CD14-positive monocyte (primary cell): Measurements from ENCODE around the gene COPB2. TPM values are rescaled to one million over a fixed set of nuclear protein-coding genes. Genes with fewer than 3 reads are reported as not detected.
A peak's percentile ranks its signal among the peaks of the same experiment; 100 is the strongest.

Experiments
- DNase-seq, 3 donors: peaks; one replicate each; pipeline ENCODE4 v3.0.0-alpha.2; 2011 to 2022
- H2AFZ ChIP-seq: 2 replicates; pipeline ENCODE4 v1.6.0; 2012; ENCODE audit warnings: mild to moderate bottlenecking, low read depth, low read length, inconsistent platforms; ENCODE audit not compliant: insufficient read depth, poor library complexity, severe bottlenecking
- H3K27ac ChIP-seq, 2 donors: 1 replicate in 1 of 2; 2 replicates in 1 of 2; pipeline ENCODE4 v1.5.1; 2012 to 2013; ENCODE audit warnings: low read length in 2 of 2, control low read depth in 1 of 2, inconsistent platforms in 1 of 2, low read depth in 1 of 2, mild to moderate bottlenecking in 1 of 2
- H3K27me3 ChIP-seq, 2 donors: one replicate each; pipeline versions ENCODE4 v1.6.0 to v1.6.1; 2011 to 2013; ENCODE audit warnings: low read length in 2 of 2; ENCODE audit not compliant: control insufficient read depth in 2 of 2, insufficient read depth in 2 of 2
- H3K36me3 ChIP-seq, 2 donors: replicated peaks in 1 of 2; 1 replicate in 1 of 2; 2 replicates in 1 of 2; pipeline versions ENCODE4 v1.5.1 to v1.6.1; 2012 to 2013; ENCODE audit warnings: low read length in 2 of 2, control low read depth in 1 of 2, inconsistent platforms in 1 of 2, mild to moderate bottlenecking in 1 of 2; ENCODE audit not compliant: insufficient read depth in 2 of 2, control insufficient read depth in 1 of 2
- H3K4me1 ChIP-seq, 2 donors: 1 replicate in 1 of 2; 2 replicates in 1 of 2; pipeline versions ENCODE4 v1.5.1 to v1.6.1; 2012 to 2013; ENCODE audit warnings: low read length in 2 of 2, control low read depth in 1 of 2, inconsistent platforms in 1 of 2, mild to moderate bottlenecking in 1 of 2, moderate library complexity in 1 of 2; ENCODE audit not compliant: insufficient read depth in 2 of 2, control insufficient read depth in 1 of 2
- H3K4me2 ChIP-seq: replicated peaks from 2 replicates; pipeline ENCODE3; 2012; ENCODE audit warnings: low read length, moderate library complexity, mild to moderate bottlenecking; ENCODE audit not compliant: poor library complexity, severe bottlenecking; ENCODE audit errors: extremely low read depth
- H3K4me3 ChIP-seq, 3 experiments: fragments of 200-600 bp in 1 of 3; sonication (generic) in 1 of 3; replicated peaks in 1 of 3; 1 replicate in 2 of 3; 2 replicates in 1 of 3; pipeline ENCODE4 v1.5.1; 2011 to 2013; ENCODE audit warnings: low read length in 3 of 3, mild to moderate bottlenecking in 3 of 3, control low read depth in 2 of 3, low read depth in 2 of 3, inconsistent platforms in 1 of 3, moderate library complexity in 1 of 3
- H3K79me2 ChIP-seq: 2 replicates; pipeline ENCODE4 v1.6.0; 2012; ENCODE audit warnings: mild to moderate bottlenecking, control low read depth, inconsistent platforms, low read length, moderate library complexity; ENCODE audit not compliant: insufficient read depth
- H3K9ac ChIP-seq: 2 replicates; pipeline ENCODE4 v1.6.0; 2017; ENCODE audit warnings: low read length, mild to moderate bottlenecking; ENCODE audit not compliant: insufficient read depth, poor library complexity, severe bottlenecking
- H3K9me3 ChIP-seq, 2 donors: replicated peaks in 1 of 2; 1 replicate in 1 of 2; 2 replicates in 1 of 2; pipeline versions ENCODE4 v1.5.1 to v1.6.1; 2012 to 2013; ENCODE audit warnings: low read length in 2 of 2, control low read depth in 1 of 2; ENCODE audit not compliant: control insufficient read depth in 1 of 2, insufficient read depth in 1 of 2
- H4K20me1 ChIP-seq: 2 replicates; pipeline ENCODE4 v1.6.0; 2012; ENCODE audit warnings: mild to moderate bottlenecking, low read length, control low read depth, moderate library complexity; ENCODE audit not compliant: insufficient read depth
- H3K27ac Mint-ChIP-seq, 7 donors: one replicate each; pipeline ENCODE4 v1.8.0; 2020; ENCODE audit warnings: mild to moderate bottlenecking in 7 of 7, mixed read lengths in 7 of 7, moderate library complexity in 6 of 7, inconsistent platforms in 2 of 7
- H3K27me3 Mint-ChIP-seq, 3 donors: one replicate each; pipeline ENCODE4 v1.8.0; 2021 to 2022; ENCODE audit warnings: low read depth in 3 of 3, mild to moderate bottlenecking in 3 of 3, mixed read lengths in 3 of 3, moderate library complexity in 3 of 3, inconsistent platforms in 1 of 3
- H3K36me3 Mint-ChIP-seq, 2 donors: one replicate each; pipeline ENCODE4 v1.8.0; 2020; ENCODE audit warnings: mixed read lengths in 2 of 2, inconsistent platforms in 1 of 2, mild to moderate bottlenecking in 1 of 2
- H3K4me1 Mint-ChIP-seq: one replicate; pipeline ENCODE4 v1.8.0; 2020; ENCODE audit warnings: mild to moderate bottlenecking, mixed read lengths
- H3K4me3 Mint-ChIP-seq, 2 donors: one replicate each; pipeline ENCODE4 v1.8.0; 2020; ENCODE audit warnings: mild to moderate bottlenecking in 2 of 2, mixed read lengths in 2 of 2, moderate library complexity in 1 of 2
- H3K9me3 Mint-ChIP-seq, 7 donors: one replicate each; pipeline ENCODE4 v1.8.0; 2020 to 2022; ENCODE audit warnings: mixed read lengths in 7 of 7, mild to moderate bottlenecking in 6 of 7, moderate library complexity in 6 of 7, inconsistent platforms in 2 of 7
- CTCF ChIP-seq: fragments of 200-600 bp; IDR thresholded peaks from one replicate; pipeline ENCODE4 v1.8.0; 2022; ENCODE audit warnings: antibody characterized with exemption, mild to moderate bottlenecking
- WGBS: methylation state at CpG from one replicate; pipeline ENCODE4 v1.1.5; 2013; ENCODE audit warnings: missing lambda C conversion rate; ENCODE audit not compliant: insufficient coverage; 5-methylcytosine and 5-hydroxymethylcytosine counted together
- intact Hi-C, 2 donors: fragments of 100-400 bp; cut with micrococcal nuclease; formaldehyde crosslinking; loops; one replicate each; pipeline versions ENCODE4 v1.15.0 to v1.15.1; 2023
- polyA plus RNA-seq, 3 donors: library from polyadenylated mRNA; depleted of rRNA in 1 of 3; unstranded in 2 of 3; stranded (reverse) in 1 of 3; fragments of 300-500 nt in 2 of 3; fragments of >200 nt in 1 of 3; fragmentation: Illumina TruSeq in 2 of 3; gene quantifications; 1 replicate in 2 of 3; 2 replicates in 1 of 3; pipeline ENCODE4 v1.2.3, GENCODE V29; 2012 to 2021
- small RNA-seq: library from RNA; depleted of rRNA; stranded (forward); fragments of <200 nt; gene quantifications from one replicate; pipeline ENCODE3, GENCODE V24; 2012; ENCODE audit warnings: low read depth; ENCODE audit not compliant: insufficient read length

Gene COPB2
- polyA plus RNA-seq, 3 donors = 22.6 to 95.6 (median 76.9) TPM

- TF ChIP-seq CTCF = no peak
- Histone ChIP-seq H3K4me3 (no peak overlapping the region), H4K20me1 (no peaks in the 10 kb centered on the region), H3K4me1 (no peaks in the 10 kb centered on the region), H3K36me3 (no peaks in the 10 kb centered on the region), H3K79me2 (no peaks in the 10 kb centered on the region), H3K27me3 (no peaks in the 10 kb centered on the region), H3K4me2 (no peak overlapping the region), H3K9ac (no peak overlapping the region), H3K27ac (no peak overlapping the region), H2AFZ (no peak overlapping the region), H3K9me3 (no peaks in the 10 kb centered on the region)
- no peak for DNase-seq
- Mint-ChIP-seq H3K4me3 (no peak overlapping the region), H3K27me3 (peaks cover 0 to 8% (median 4%) of the 10 kb centered on the region in 3 donors), H3K27ac (peak overlapping the region in 1 of 7 donors; percentile 73), H3K4me1 (no peaks in the 10 kb centered on the region), H3K9me3 (peaks cover 0 to 1% (median 0%) of the 10 kb centered on the region in 7 donors), H3K36me3 (no peaks in the 10 kb centered on the region)
- intact Hi-C loops = no loop called here
- WGBS = no CpG with 5 or more reads among the region's 4 CpGs
Measured at GRCh38 chr3:139308560-139308959, 80.9 kb downstream of the COPB2 start.

GRCh38 chr3:139307601-139308555 lies 81.6 kb downstream of the COPB2 start:
- Mint-ChIP-seq H3K27me3 (peaks cover 0 to 5% (median 4%) of the 10 kb centered on the region in 3 donors), H3K36me3 (no peaks in the 10 kb centered on the region), H3K9me3 (peaks cover 0 to 1% (median 0%) of the 10 kb centered on the region in 7 donors), H3K4me3 (no peak overlapping the region), H3K4me1 (no peaks in the 10 kb centered on the region), H3K27ac (no peak overlapping the region)
- no peaks in the 10 kb centered on the region for H3K36me3 ChIP-seq
- H3K9ac ChIP-seq = no peak overlapping the region
- WGBS = 97% methylated on average over 5 of the region's 6 CpGs
- no peaks in the 10 kb centered on the region for H3K9me3 ChIP-seq
- no peak overlapping the region for H3K4me3 ChIP-seq
- H3K27ac ChIP-seq = no peak overlapping the region
- no peaks in the 10 kb centered on the region for H4K20me1 ChIP-seq
- no peak for TF ChIP-seq CTCF
- H3K4me1 ChIP-seq = no peaks in the 10 kb centered on the region
- no peak overlapping the region for H3K4me2 ChIP-seq
- DNase-seq = no peak
- intact Hi-C loops = no loop called here
- no peaks in the 10 kb centered on the region for H3K27me3 ChIP-seq
- no peak overlapping the region for H2AFZ ChIP-seq
- H3K79me2 ChIP-seq = no peaks in the 10 kb centered on the region

Small RNA genes lying within 50 kb of the gene (small RNA-seq; reads per million reads assigned to genes)
- gene RF00026 = not detected

Other genes starting within 250 kb of the COPB2 start
- 10 to 100 TPM; 19.2 to 43.2 (median 39.0) TPM for gene MRPS22, start 45.6 kb downstream of the COPB2 start, polyA plus RNA-seq
- gene RBP2, start 86.9 kb upstream of the COPB2 start, polyA plus RNA-seq = not detected
- not detected for gene RBP1, start 150.1 kb upstream of the COPB2 start, polyA plus RNA-seq